GM23338 (cell line): Measurements from ENCODE around the gene ATOSA. TPM values are rescaled to one million over a fixed set of nuclear protein-coding genes. Genes with fewer than 3 reads are reported as not detected.
A peak's percentile ranks its signal among the peaks of the same experiment; 100 is the strongest.

Source experiments
- ATAC-seq: fragments of 200-7000 bp; cut with Tn5 transposase; 3 replicates; pipeline ENCODE4 v1.9.1; 2020
- DNase-seq: peaks from one replicate; pipeline ENCODE4 v3.0.0-alpha.2; 2015; ENCODE audit warnings: low spot score
- H2AFZ ChIP-seq: fragments of 200-600 bp; sonication (generic); 2 replicates; pipeline ENCODE4 v1.8.0; 2016; ENCODE audit warnings: antibody characterized with exemption, mild to moderate bottlenecking, moderate library complexity
- H3F3A ChIP-seq: fragments of 200-600 bp; sonication (generic); replicated peaks from 2 replicates; pipeline ENCODE4 v1.8.0; 2017; ENCODE audit warnings: antibody characterized with exemption, mixed run types, low read depth
- H3K27ac ChIP-seq: fragments of 200-600 bp; sonication (generic); 2 replicates; pipeline ENCODE4 v1.6.1; 2016; ENCODE audit warnings: low read depth
- H3K27me3 ChIP-seq: fragments of 200-600 bp; sonication (generic); 2 replicates; pipeline ENCODE4 v1.8.0; 2016; ENCODE audit warnings: mild to moderate bottlenecking, mixed run types, moderate library complexity; ENCODE audit not compliant: insufficient read depth
- H3K36me3 ChIP-seq: fragments of 200-600 bp; sonication (generic); 2 replicates; pipeline ENCODE4 v1.8.0; 2016; ENCODE audit warnings: mild to moderate bottlenecking; ENCODE audit not compliant: insufficient read depth
- H3K4me1 ChIP-seq: fragments of 200-600 bp; sonication (generic); 2 replicates; pipeline ENCODE4 v1.8.0; 2016; ENCODE audit warnings: mild to moderate bottlenecking, moderate library complexity; ENCODE audit not compliant: insufficient read depth
- H3K4me2 ChIP-seq: fragments of 200-600 bp; sonication (generic); 2 replicates; pipeline ENCODE4 v1.7.1; 2017; ENCODE audit warnings: mixed run types
- H3K4me3 ChIP-seq: fragments of 200-600 bp; sonication (generic); 2 replicates; pipeline ENCODE4 v1.6.1; 2016; ENCODE audit warnings: mixed run types
- H3K79me2 ChIP-seq: fragments of 200-600 bp; sonication (generic); replicated peaks from 2 replicates; pipeline ENCODE4 v1.8.0; 2017; ENCODE audit warnings: mild to moderate bottlenecking; ENCODE audit not compliant: insufficient read depth
- H3K9me2 ChIP-seq: fragments of 200-600 bp; sonication (generic); 2 replicates; pipeline ENCODE4 v1.8.0; 2017; ENCODE audit not compliant: insufficient read depth
- H4K20me1 ChIP-seq: fragments of 200-600 bp; sonication (generic); replicated peaks from 2 replicates; pipeline ENCODE4 v1.8.0; 2017; ENCODE audit warnings: mild to moderate bottlenecking; ENCODE audit not compliant: insufficient read depth
- H3K27ac Mint-ChIP-seq: 2 replicates; pipeline ENCODE4 v1.8.0; 2020; ENCODE audit warnings: inconsistent platforms, mild to moderate bottlenecking, moderate library complexity, mixed read lengths
- H3K27me3 Mint-ChIP-seq: 3 replicates; pipeline ENCODE4 v1.8.0; 2022; ENCODE audit warnings: low read depth, mild to moderate bottlenecking, moderate library complexity, mixed read lengths, inconsistent platforms; ENCODE audit not compliant: insufficient read depth, poor library complexity
- H3K36me3 Mint-ChIP-seq: 3 replicates; pipeline ENCODE4 v1.8.0; 2021; ENCODE audit warnings: low read depth, mild to moderate bottlenecking, inconsistent platforms, moderate library complexity, mixed read lengths
- H3K4me1 Mint-ChIP-seq: 3 replicates; pipeline ENCODE4 v1.8.0; 2020; ENCODE audit warnings: mild to moderate bottlenecking, inconsistent platforms, mixed read lengths
- H3K4me3 Mint-ChIP-seq: 3 replicates; pipeline ENCODE4 v1.8.0; 2021; ENCODE audit warnings: moderate library complexity, mild to moderate bottlenecking, inconsistent platforms, mixed read lengths
- H3K9me3 Mint-ChIP-seq: 3 replicates; pipeline ENCODE4 v1.8.0; 2020; ENCODE audit warnings: moderate library complexity, mild to moderate bottlenecking, inconsistent platforms, mixed read lengths
- CREB1 ChIP-seq: fragments of 250-450 bp; sonication (Bioruptor Pico); IDR thresholded peaks from 2 replicates; pipeline ENCODE4 v1.5.0; 2020; ENCODE audit warnings: low read depth, mild to moderate bottlenecking, moderate library complexity
- EZH2 ChIP-seq: fragments of 200-600 bp; sonication (generic); IDR thresholded peaks from one replicate; pipeline ENCODE4 v1.8.0; 2017; ENCODE audit warnings: antibody characterized with exemption, mild to moderate bottlenecking, low read depth; ENCODE audit not compliant: unreplicated experiment
- JUNB ChIP-seq: IDR thresholded peaks from one replicate; pipeline ENCODE4 v1.6.1; 2016; ENCODE audit warnings: antibody characterized with exemption; ENCODE audit not compliant: unreplicated experiment
- POLR2AphosphoS5 ChIP-seq: IDR thresholded peaks from 2 replicates; pipeline ENCODE4 v1.6.1; 2016; ENCODE audit warnings: antibody characterized with exemption, low read depth
- ZNF114 ChIP-seq: fragments of 250-450 bp; sonication (Bioruptor Pico); IDR thresholded peaks from 2 replicates; pipeline ENCODE4 v1.5.0; 2020; ENCODE audit warnings: mild to moderate bottlenecking, moderate library complexity
- ZNF331 ChIP-seq: fragments of 250-450 bp; sonication (Bioruptor Pico); IDR thresholded peaks from 2 replicates; pipeline ENCODE4 v1.5.0; 2020; ENCODE audit warnings: low read depth, mild to moderate bottlenecking, moderate library complexity
- polyA plus RNA-seq: library from polyadenylated mRNA; unstranded; fragments of >200 nt; fragmentation: Nextera tagmentation; extraction: Ambion mirVana; gene quantifications from 2 replicates; pipeline ENCODE4 v1.2.1, GENCODE V29; 2016
- total RNA-seq: library from RNA; depleted of rRNA; stranded (reverse); fragments of >200 nt; shearing (Covaris generic); gene quantifications from 2 replicates; pipeline ENCODE4 v1.2.3, GENCODE V29; 2014
- TF ChIP-seq, protein P1 (sequence below): IDR thresholded peaks from 2 replicates; pipeline ENCODE4 v1.6.1; 2016; ENCODE audit warnings: antibody characterized with exemption
- TF ChIP-seq, protein P2 (sequence below): IDR thresholded peaks from one replicate; pipeline ENCODE4 v1.6.1; 2018; ENCODE audit warnings: antibody characterized with exemption; ENCODE audit not compliant: unreplicated experiment
- TF ChIP-seq, protein P3 (sequence below): fragments of 250-450 bp; sonication (Bioruptor Pico); IDR thresholded peaks from 2 replicates; pipeline ENCODE4 v1.5.0; 2020; ENCODE audit warnings: mild to moderate bottlenecking, moderate library complexity

Gene ATOSA
- total and polyA plus RNA-seq, 2 experiments from 2014 or later: 6.2 to 14.0 TPM

DNA sequence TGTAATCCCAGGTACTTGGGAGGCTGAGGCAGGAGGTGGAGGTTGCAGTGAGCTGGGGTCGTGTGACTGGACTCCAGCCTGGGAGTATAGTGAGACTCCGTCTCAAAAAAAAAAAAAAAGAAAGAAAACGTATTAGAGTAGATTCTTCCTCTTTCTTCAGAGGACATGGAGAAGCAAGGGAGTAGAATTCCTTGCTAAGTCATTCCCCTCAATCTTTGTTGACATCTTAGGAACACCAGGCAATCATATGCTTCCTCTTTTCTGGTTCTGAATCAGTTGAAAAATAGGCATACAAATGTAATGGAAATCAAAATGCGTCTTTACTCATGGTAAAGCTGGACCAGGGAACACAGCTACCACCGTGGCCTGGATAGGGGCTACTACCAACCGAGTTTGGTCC, 38.3 kb upstream of the ATOSA start:
- H2AFZ ChIP-seq: peak overlapping the region; percentile 90; the same call in 1 of the 2 replicates
- no peaks in the 10 kb centered on the region for H3K9me2 ChIP-seq
- H3K4me2 ChIP-seq: no peak overlapping the region

DNA sequence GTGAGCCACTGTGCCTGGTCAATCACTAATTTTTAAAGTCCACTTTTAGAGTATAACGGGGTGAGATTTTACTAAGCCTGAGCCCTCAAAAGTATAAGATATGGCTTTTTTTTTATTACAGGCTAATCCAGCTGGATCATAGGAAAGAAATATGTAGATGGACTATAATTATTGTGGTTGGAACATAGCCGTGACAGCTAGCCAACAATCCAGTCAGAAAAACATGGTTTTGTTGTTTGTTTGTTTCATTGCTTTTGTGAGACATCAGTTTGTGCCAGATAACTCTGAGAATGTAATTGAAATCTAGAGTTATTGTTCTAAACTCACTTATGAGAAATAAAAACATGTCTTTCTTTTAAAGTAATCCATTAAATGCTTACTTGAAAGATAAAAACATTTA, 37.3 kb upstream of the ATOSA start:
- Histone ChIP-seq H2AFZ (no peak overlapping the region; the same call in 1 of the 2 replicates), H3F3A (no peaks in the 10 kb centered on the region)

More for the DNA sequence above, 38.3 kb upstream of the ATOSA start:
- Histone ChIP-seq H3K4me3 (no peak overlapping the region), H4K20me1 (no peaks in the 10 kb centered on the region), H3K27me3 (no peaks in the 10 kb centered on the region), H3K36me3 (no peaks in the 10 kb centered on the region), H3K4me1 (no peaks in the 10 kb centered on the region), H3K27ac (no peak overlapping the region), H3K79me2 (no peaks in the 10 kb centered on the region), H3F3A (no peaks in the 10 kb centered on the region)
- ATAC-seq (no peak), DNase-seq (no peak)
- peaks cover 9% of the 10 kb centered on the region; the same call in 1 of the 3 replicates for H3K4me1 Mint-ChIP-seq
- H3K4me3 Mint-ChIP-seq: no peak overlapping the region
- no peak for TF ChIP-seq JUNB
- TF ChIP-seq, protein P1, sequence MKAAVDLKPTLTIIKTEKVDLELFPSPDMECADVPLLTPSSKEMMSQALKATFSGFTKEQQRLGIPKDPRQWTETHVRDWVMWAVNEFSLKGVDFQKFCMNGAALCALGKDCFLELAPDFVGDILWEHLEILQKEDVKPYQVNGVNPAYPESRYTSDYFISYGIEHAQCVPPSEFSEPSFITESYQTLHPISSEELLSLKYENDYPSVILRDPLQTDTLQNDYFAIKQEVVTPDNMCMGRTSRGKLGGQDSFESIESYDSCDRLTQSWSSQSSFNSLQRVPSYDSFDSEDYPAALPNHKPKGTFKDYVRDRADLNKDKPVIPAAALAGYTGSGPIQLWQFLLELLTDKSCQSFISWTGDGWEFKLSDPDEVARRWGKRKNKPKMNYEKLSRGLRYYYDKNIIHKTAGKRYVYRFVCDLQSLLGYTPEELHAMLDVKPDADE: no peak
- TF ChIP-seq ZNF331 (CRISPR knock-in tag): no peak
- TF ChIP-seq POLR2AphosphoS5: no peak
- TF ChIP-seq EZH2: no peak
- TF ChIP-seq CREB1: no peak
- no peak for TF ChIP-seq ZNF114 (CRISPR knock-in tag)
- H3K27me3 Mint-ChIP-seq: peaks cover 2% of the 10 kb centered on the region
- peak overlapping the region; percentile 56; the same call in 1 of the 2 replicates for H3K27ac Mint-ChIP-seq
- H3K9me3 Mint-ChIP-seq: no peaks in the 10 kb centered on the region
- no peaks in the 10 kb centered on the region for H3K36me3 Mint-ChIP-seq

More for the DNA sequence above, 37.3 kb upstream of the ATOSA start:
- Histone ChIP-seq H3K9me2 (no peaks in the 10 kb centered on the region), H4K20me1 (no peaks in the 10 kb centered on the region), H3K27me3 (no peaks in the 10 kb centered on the region), H3K4me3 (no peak overlapping the region), H3K36me3 (no peaks in the 10 kb centered on the region), H3K4me2 (no peak overlapping the region), H3K79me2 (no peaks in the 10 kb centered on the region), H3K27ac (no peak overlapping the region), H3K4me1 (no peaks in the 10 kb centered on the region)
- Mint-ChIP-seq H3K27ac (no peak overlapping the region), H3K27me3 (peaks cover 2% of the 10 kb centered on the region), H3K36me3 (no peaks in the 10 kb centered on the region), H3K4me1 (peaks cover 9% of the 10 kb centered on the region; the same call in 1 of the 3 replicates), H3K9me3 (no peaks in the 10 kb centered on the region), H3K4me3 (no peak overlapping the region)
- no peak for ATAC-seq
- DNase-seq: no peak
- TF ChIP-seq, protein P2, sequence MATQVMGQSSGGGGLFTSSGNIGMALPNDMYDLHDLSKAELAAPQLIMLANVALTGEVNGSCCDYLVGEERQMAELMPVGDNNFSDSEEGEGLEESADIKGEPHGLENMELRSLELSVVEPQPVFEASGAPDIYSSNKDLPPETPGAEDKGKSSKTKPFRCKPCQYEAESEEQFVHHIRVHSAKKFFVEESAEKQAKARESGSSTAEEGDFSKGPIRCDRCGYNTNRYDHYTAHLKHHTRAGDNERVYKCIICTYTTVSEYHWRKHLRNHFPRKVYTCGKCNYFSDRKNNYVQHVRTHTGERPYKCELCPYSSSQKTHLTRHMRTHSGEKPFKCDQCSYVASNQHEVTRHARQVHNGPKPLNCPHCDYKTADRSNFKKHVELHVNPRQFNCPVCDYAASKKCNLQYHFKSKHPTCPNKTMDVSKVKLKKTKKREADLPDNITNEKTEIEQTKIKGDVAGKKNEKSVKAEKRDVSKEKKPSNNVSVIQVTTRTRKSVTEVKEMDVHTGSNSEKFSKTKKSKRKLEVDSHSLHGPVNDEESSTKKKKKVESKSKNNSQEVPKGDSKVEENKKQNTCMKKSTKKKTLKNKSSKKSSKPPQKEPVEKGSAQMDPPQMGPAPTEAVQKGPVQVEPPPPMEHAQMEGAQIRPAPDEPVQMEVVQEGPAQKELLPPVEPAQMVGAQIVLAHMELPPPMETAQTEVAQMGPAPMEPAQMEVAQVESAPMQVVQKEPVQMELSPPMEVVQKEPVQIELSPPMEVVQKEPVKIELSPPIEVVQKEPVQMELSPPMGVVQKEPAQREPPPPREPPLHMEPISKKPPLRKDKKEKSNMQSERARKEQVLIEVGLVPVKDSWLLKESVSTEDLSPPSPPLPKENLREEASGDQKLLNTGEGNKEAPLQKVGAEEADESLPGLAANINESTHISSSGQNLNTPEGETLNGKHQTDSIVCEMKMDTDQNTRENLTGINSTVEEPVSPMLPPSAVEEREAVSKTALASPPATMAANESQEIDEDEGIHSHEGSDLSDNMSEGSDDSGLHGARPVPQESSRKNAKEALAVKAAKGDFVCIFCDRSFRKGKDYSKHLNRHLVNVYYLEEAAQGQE: no peak
- no peak for TF ChIP-seq ZNF114 (CRISPR knock-in tag)
- TF ChIP-seq, protein P3, sequence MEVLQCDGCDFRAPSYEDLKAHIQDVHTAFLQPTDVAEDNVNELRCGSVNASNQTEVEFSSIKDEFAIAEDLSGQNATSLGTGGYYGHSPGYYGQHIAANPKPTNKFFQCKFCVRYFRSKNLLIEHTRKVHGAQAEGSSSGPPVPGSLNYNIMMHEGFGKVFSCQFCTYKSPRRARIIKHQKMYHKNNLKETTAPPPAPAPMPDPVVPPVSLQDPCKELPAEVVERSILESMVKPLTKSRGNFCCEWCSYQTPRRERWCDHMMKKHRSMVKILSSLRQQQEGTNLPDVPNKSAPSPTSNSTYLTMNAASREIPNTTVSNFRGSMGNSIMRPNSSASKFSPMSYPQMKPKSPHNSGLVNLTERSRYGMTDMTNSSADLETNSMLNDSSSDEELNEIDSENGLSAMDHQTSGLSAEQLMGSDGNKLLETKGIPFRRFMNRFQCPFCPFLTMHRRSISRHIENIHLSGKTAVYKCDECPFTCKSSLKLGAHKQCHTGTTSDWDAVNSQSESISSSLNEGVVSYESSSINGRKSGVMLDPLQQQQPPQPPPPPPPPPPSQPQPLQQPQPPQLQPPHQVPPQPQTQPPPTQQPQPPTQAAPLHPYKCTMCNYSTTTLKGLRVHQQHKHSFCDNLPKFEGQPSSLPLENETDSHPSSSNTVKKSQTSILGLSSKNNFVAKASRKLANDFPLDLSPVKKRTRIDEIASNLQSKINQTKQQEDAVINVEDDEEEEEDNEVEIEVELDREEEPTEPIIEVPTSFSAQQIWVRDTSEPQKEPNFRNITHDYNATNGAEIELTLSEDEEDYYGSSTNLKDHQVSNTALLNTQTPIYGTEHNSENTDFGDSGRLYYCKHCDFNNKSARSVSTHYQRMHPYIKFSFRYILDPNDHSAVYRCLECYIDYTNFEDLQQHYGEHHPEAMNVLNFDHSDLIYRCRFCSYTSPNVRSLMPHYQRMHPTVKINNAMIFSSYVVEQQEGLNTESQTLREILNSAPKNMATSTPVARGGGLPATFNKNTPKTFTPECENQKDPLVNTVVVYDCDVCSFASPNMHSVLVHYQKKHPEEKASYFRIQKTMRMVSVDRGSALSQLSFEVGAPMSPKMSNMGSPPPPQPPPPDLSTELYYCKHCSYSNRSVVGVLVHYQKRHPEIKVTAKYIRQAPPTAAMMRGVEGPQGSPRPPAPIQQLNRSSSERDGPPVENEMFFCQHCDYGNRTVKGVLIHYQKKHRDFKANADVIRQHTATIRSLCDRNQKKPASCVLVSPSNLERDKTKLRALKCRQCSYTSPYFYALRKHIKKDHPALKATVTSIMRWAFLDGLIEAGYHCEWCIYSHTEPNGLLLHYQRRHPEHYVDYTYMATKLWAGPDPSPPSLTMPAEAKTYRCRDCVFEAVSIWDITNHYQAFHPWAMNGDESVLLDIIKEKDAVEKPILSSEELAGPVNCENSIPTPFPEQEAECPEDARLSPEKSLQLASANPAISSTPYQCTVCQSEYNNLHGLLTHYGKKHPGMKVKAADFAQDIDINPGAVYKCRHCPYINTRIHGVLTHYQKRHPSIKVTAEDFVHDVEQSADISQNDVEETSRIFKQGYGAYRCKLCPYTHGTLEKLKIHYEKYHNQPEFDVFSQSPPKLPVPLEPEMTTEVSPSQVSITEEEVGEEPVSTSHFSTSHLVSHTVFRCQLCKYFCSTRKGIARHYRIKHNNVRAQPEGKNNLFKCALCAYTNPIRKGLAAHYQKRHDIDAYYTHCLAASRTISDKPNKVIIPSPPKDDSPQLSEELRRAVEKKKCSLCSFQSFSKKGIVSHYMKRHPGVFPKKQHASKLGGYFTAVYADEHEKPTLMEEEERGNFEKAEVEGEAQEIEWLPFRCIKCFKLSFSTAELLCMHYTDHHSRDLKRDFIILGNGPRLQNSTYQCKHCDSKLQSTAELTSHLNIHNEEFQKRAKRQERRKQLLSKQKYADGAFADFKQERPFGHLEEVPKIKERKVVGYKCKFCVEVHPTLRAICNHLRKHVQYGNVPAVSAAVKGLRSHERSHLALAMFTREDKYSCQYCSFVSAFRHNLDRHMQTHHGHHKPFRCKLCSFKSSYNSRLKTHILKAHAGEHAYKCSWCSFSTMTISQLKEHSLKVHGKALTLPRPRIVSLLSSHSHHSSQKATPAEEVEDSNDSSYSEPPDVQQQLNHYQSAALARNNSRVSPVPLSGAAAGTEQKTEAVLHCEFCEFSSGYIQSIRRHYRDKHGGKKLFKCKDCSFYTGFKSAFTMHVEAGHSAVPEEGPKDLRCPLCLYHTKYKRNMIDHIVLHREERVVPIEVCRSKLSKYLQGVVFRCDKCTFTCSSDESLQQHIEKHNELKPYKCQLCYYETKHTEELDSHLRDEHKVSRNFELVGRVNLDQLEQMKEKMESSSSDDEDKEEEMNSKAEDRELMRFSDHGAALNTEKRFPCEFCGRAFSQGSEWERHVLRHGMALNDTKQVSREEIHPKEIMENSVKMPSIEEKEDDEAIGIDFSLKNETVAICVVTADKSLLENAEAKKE (CRISPR knock-in tag): no peak
- TF ChIP-seq JUNB: no peak
- TF ChIP-seq ZNF331 (CRISPR knock-in tag): no peak
